Measurements from ENCODE around the gene ATP2B1.

Gene ATP2B1

DNA sequence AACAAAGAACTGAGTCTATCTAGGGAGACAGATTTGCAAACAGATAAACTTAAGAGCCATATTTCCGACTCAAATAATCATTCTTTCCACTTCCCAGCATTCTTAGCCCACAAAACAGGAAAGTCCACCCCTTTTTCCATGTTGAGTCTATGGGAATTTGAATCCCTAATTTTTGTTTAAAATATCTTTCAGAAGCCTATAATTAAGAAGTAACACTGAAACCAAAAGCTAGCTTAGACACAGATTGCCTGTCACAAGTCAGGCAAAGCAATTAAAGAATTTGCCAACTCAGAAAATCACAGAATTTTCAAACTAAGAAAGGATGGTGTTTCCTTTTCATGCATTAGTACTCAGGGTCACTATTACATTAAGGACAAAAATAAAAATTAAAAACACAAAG is 17.0 kb downstream of the ATP2B1 start:
- no peak for DNase-seq

GRCh38 chr12:89690925-89691324 is 17.7 kb downstream of the ATP2B1 start:
- DNase-seq, result peak; percentile 14

DNA sequence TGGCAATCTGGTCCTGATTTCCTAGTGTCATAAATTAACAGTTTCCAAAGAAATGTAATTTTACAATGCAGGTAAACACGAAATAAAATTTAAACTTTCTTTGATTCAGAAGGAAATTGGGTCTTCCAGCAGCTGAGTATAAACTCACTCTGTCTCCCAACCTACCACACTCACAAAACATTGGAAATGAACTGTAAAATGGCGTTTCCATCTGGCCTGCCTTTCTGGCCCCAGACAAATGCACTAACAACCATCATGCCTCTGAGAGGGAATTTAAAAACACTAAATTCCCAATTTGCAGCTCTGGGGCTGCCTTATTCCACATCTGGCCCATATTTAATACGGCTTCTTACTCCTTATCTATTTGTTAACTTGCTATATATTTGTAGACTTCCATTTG is 19.3 kb downstream of the ATP2B1 start:
- DNase-seq, result no peak

- no peak for DNase-seq
These were observed 22.3 kb downstream of the ATP2B1 start for GRCh38 chr12:89686311-89686710.

GRCh38 chr12:89685363-89685972 is 23.2 kb downstream of the ATP2B1 start:
- DNase-seq, result no peak

DNA sequence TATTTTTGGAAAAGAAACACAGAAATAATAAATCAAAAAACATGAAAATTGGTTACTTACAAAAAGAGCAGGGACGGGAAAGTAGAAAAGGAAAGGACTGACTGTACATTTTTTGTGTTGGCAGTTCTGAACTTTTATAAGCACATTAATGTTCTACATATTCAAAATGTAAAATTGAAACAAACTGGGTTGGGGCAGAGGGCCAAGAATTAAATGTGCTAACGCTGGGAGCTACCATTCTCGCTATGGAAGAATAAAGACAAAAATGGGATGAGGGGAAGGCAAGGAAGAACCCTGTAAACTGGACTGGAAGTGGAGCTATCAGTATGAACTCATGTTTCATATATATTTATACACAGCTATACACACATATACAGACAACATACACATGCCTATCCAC is 24.5 kb downstream of the ATP2B1 start:
- DNase-seq, result no peak

DNA sequence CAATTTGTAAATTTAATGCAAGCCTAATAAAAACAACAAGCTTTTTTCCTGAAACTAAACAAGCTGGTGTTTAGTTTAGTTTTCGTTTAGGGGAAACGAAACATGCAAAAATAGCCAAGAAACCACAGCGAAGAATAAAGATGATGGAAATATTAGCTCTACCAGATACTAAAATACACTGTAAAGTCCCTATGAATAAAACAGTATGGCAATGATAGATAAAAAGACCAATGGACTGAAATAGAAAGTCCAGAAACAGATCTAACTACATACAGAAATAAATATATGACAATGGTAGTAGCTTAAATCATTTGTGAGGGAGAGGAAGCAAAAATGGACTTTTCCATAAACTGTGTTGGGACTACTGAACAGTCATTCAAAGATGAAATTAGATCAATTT is 26.4 kb downstream of the ATP2B1 start:
- DNase-seq, result no peak

- no peak for DNase-seq
These were observed 28.2 kb downstream of the ATP2B1 start for GRCh38 chr12:89680409-89680808.

- no peak for DNase-seq
These were observed 29.0 kb downstream of the ATP2B1 start for GRCh38 chr12:89679631-89680030.

- no peak for DNase-seq
These were observed 30.4 kb downstream of the ATP2B1 start for GRCh38 chr12:89678225-89678624.

- DNase-seq, result no peak
These were observed 31.7 kb downstream of the ATP2B1 start for GRCh38 chr12:89676930-89677329.

GRCh38 chr12:89674326-89674942 is 34.2 kb downstream of the ATP2B1 start:
- no peak for DNase-seq

DNA sequence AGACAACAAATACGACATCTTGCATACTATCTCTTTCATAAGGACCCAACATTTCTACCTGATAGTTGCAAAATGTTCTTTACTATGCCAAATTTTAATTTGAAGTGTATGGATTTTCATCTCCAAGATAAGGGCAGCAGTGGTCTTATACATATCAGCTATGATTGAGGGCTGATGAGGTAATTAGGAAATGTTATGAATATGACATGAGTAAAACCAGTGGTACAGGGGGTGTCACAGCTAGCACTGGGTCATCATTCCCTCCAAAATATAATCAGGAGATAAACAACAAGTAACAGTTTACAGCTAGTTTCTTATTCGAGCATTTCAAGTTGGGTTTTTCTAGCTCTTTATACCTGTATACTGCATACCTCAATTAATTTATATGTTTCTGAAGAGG is 35.0 kb downstream of the ATP2B1 start:
- no peak for DNase-seq

- DNase-seq, result no peak
These were observed 36.1 kb downstream of the ATP2B1 start for GRCh38 chr12:89672589-89672979.

DNA sequence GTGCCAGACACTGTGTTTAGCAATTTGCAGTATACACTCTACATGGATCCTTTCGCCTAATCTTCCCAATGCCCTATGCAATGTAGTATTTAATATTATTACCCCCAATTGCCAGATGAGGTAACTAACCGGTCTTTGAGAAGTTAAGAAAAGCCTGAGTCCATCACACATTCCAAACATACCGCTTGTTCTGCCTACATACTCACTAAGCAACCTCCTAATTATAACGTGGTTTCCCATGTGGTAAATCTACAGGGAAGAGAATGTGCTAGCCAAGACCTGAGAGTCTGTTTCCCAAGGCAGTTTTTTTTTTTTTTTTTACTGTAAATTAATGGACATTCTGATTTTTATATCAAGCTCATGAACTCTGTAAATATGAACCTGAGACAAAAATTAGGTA is 37.2 kb downstream of the ATP2B1 start:
- DNase-seq, result peak; percentile 91

GRCh38 chr12:89669197-89669596 is 39.4 kb downstream of the ATP2B1 start:
- DNase-seq, result no peak

- DNase-seq, result no peak
These were observed 43.1 kb downstream of the ATP2B1 start for GRCh38 chr12:89665556-89665955.

GRCh38 chr12:89664441-89664840 is 44.2 kb downstream of the ATP2B1 start:
- no peak for DNase-seq

DNA sequence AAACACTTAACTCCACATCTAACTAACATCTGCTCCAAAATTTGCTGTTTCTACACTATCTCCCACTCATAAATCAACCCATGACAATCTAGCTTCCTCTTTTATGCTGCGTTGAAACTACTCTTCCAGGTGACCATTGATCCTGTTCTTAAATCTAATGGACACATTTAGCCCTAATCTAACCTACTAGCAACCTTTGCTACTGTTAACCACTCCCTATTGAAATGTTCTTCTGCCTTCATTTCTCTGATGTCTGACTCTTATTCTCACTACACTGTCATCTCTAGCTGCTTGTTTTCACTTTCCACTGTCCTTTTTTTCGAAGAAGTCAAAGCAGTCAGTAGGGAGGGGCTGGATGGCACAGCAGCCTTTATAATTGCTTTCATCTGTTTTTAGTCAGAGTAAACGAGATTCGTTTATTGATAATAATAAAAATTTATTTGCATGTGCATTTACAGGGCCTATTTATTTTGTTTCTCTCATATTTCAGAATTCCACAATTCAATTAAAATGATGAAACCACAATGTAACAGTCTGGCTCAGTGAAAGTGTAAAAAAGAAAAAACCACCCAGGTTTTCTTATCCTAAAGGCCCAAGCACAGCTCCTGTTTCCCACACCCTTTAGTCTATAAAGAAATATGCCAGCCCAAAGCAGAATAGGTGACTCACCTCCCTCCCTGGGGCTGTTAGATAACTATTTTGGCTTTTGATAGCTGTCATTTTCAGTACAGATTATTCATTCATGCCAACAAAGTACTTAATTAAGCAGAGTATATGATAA is 44.9 kb downstream of the ATP2B1 start:
- peak; percentile 67 for DNase-seq

- DNase-seq, result no peak
These were observed 46.0 kb downstream of the ATP2B1 start for GRCh38 chr12:89662623-89663022.

DNA sequence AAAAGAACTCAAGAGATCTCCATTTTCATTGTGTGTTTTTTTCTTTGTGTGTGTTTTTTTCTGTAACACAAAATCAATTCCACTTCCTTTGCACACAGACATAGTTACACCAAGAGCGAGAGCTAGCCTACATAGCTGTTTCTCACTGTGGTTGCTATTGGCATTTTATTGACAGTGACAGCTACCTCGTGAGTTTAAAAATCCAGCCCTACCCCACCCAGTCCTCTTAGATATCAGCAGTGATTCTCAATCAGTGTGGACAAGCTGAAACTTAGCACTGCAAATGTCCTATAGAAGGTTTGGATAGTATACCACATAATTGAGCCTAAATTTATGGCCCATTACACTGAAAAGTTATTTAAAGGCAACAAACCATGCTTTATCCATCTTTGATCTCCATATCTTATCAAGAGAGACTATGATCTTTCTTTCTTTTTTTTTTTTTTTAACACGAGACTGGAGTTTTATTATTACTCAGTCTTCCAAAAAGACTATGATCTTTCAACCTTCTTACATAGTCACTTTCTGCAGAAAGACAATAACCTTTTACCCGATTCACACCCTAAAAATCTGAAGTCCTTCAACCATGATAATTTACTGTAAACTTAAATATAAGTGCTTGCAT is 46.8 kb downstream of the ATP2B1 start:
- DNase-seq, result no peak

- no peak for DNase-seq
These were observed 50.9 kb downstream of the ATP2B1 start for GRCh38 chr12:89657739-89658138.

GRCh38 chr12:89657066-89657465 is 51.6 kb downstream of the ATP2B1 start:
- no peak for DNase-seq

DNA sequence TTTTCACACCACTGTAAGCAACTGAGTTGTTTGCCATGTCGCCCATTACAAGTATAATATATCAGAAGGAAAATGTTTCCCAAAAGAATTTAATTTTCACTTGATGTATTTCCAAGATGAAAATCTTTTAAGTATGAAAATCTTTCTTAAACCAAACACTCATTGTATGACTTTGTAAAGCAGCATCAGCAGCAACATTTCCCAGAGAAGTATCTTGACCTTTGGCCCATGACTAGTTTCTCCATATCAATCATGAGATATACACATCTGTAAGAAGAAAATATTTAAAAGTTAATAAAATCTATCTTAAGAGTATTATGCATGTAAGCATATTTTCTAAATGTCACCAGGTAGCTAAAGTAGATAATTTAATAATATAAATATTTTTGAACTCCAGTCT is 52.8 kb downstream of the ATP2B1 start:
- no peak for DNase-seq
